Superior temporal gyrus (tissue), 1 donor: ENCODE data around the gene COTL1.

Source experiments
- DNase-seq: peaks from one replicate; pipeline ENCODE4 v3.0.0-alpha.2; 2016; ENCODE audit errors: extremely low spot score

Gene COTL1

DNA sequence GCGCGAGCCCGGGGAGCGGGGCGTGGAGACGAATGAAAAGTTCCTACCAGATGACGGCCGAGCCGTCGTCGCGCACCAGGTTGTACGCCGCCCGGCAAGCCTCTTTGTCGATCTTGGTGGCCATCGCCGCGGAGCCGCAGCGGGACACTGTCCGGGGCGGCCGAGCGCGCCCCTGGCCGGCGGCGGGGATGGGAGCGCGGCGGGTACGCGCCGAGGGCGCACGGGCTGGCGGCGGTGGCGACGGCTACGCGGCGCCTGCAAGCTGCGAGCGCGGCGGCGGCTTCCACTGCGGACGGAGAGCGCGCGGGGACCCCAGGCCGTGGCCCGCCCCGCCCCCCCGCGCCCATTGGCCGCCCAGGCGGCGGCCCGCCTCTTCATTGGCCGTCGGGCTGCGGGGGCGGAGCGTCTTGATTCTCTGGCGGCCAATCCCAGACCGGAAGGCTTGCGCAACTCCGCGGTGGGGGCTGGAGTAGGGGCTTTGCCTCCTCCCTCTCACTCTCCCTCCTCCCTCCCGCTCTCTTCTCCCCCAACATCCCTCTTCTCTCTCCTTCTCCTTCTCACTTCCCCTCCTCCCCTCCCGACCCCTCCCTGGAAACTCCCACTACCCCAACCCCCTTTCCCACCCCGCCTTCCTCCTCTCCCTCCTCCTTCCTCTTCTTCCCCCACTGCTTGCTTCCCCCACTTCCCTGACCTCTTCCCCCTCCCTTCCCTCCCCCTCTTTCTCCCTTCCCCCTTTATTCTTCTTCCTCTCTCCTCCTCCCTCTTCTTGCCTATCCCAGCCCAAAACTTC is at the start of gene COTL1:
Gene COTL1 (minus strand): TSS at position 288 of the 790 bp plus-strand sequence. CDS start 164 bp downstream, at position 124.
- DNase-seq: peak; percentile 95

- DNase-seq: no peak
Measured at GRCh38 chr16:84665843-84666242, 48.0 kb upstream of the COTL1 start.

DNA sequence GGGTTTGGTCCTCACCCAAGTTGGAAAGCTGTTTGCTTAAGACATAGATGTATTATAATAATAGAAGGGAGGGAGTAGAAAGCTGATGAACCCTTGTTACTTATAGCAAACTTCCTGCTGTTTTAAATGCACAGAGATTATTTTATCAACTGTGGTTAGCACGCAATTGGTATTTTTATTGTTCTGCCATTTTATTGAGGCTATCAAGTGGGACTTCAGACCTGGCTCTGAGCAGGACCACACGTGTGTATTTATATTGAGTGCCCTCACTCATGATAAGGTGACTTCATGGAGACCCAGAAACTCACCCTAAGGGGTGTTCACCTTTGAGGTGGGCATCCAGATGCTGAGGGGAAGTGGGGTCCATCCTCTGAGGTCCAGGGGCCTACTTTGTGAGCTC is 47.5 kb upstream of the COTL1 start:
- no peak for DNase-seq

DNA sequence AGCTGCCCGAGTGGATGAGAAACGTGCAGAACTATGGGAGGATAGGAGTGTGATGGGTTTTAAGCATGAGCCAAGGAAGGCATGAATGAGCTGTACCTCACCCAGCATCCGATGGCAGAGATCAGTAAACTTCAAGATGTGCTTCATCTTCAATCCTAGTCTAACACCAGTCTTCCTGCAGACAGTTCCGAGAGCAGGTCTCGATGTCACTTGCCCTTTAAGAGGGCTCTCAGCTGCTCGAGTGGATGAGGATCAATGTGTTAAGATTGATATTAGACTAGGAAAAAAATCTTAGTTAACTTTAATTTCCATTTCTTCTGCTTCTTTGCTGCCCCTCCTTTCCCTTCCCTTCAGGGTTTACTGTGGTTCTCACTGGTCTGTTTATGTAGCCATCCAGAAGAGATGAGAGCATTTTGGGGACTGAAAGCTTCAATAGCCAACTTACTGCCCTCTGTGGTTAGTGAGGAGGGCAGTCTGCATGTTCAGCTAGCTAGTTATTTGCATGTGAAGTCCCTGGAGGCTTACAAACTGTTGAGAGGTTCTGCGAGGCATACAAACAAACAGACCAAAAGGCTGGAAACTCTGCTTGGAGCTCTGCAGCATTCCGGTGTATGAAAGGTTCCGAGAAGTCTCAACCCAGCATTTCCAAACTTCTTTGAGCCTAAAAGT is 45.7 kb upstream of the COTL1 start:
- DNase-seq: no peak

DNA sequence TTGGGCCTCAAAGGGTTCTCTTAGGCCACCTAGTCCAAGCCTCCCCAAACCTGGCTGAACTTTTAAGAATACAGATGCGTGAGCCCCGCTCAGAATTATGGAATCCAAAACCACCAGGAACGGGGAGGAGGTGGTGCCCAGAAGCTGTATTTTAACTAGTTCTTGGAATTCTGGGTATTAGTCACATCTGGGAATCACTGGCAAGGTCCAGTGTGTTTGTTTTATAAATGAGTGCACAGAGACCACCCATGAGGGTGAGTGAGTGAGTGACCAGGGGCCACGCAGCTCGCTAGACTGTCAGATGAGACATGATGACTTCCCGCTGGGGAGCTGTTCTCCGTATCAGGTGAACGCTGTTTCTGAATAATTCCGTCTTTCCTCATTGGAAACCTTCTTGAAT is 44.6 kb upstream of the COTL1 start:
- DNase-seq: no peak

GRCh38 chr16:84661418-84662060 is 43.7 kb upstream of the COTL1 start:
- no peak for DNase-seq

DNA sequence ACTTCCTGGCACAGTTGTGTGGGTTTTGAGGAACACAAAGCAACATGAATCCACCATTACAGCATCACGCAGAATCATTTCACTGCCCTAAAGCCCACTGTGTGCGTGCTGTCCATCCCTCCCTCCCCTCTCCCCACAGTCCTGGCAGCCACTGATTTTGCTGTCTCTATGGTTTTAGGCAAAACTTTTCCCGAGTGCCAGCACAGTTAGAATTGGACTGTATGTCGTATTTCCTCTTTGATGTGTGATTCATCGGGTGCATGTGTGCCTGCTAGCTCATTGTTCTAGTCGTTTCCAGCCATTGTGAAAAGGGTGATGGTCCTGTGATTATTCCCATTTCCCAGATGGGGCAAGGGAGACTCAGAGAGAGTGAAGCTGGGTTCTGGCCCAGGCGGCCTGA is 43.1 kb upstream of the COTL1 start:
- no peak for DNase-seq

DNA sequence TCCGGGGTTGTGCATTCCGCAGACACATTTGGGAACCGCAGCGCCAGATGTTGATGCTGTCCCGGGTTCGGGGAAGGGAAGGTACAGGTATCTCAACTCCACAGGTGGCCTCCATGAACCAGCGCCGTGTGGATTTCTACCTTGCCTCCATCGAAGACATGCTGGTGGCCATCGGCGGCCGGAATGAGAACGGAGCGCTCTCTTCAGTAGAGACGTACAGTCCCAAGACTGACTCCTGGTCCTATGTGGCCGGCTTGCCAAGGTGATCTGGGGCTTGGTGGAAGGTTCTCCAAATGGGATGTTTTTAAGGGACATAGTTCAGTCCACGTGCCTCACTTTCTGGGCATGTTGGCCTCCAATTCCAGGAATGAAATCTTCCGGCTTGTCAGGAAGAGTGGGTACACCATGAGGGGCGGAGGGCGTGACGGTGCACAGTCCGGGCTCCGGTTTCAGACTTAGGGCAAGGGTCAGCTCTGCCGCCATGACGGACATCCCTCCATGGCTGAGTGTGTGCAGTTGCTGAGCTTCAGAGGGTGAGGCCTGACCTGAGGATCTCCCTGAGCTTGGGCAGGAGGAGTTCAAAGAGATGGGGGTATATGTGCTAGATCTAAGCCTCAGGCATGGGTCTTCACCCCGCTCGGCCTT is 41.9 kb upstream of the COTL1 start:
- no peak for DNase-seq

DNA sequence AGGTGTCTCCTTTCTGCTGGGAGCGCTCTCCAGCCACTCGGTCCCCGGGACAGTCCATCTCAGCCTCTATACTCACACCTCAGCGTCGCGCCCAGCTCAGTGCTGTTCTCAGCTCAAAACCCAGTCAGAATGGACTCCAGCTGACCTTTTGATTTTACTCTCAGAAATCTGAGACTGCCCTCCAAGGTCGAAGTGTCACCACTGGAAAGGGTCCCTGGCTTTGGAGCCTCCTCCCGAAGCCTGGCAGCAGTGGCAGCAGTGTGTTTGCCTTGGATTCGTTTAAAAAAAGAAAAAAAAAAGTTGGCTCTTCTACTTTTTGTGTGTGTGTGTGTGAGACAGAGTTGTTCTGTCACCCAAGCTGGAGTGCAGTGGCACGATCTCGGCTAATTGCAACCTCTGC is 40.8 kb upstream of the COTL1 start:
- no peak for DNase-seq

DNA sequence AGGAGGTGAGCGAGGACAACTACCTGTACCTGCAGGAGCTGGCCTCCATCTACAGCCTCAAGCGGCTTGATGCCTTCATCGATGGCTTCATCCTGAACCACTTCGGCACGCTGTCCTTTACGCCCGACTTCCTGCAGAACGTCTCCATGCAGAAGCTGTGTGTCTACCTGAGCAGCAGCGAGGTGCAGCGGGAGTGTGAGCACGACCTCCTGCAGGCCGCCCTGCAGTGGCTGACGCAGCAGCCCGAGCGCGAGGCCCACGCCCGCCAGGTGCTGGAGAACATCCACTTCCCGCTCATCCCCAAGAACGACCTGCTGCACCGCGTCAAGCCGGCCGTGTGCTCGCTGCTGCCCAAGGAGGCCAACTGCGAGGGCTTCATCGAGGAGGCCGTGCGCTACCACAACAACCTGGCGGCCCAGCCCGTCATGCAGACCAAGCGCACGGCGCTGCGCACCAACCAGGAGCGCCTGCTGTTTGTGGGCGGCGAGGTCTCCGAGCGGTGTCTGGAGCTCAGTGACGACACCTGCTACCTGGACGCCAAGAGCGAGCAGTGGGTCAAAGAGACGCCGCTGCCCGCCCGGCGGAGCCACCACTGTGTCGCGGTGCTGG is 39.5 kb upstream of the COTL1 start:
- DNase-seq: no peak

- DNase-seq: no peak
Measured at GRCh38 chr16:84656649-84657048, 38.8 kb upstream of the COTL1 start.

DNA sequence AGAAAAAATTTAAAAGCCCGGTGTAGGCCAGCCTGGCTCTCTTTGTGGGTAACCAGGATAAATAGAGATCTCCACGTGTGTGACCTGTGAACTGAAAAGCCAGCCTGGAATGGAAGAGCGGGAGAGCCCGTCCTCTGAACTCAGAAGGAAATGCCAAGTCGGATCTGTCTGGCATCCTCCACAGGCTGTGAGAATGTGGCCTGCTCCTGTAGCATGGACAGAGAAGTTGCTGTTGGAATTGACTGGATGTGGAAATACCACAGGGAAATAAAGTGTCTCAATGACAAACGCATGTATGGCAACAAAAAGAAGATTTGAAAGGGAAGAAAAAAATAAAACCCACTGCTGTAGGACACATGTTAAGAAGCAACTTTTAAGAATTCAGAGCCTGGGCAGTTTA is 37.1 kb upstream of the COTL1 start:
- DNase-seq: no peak

DNA sequence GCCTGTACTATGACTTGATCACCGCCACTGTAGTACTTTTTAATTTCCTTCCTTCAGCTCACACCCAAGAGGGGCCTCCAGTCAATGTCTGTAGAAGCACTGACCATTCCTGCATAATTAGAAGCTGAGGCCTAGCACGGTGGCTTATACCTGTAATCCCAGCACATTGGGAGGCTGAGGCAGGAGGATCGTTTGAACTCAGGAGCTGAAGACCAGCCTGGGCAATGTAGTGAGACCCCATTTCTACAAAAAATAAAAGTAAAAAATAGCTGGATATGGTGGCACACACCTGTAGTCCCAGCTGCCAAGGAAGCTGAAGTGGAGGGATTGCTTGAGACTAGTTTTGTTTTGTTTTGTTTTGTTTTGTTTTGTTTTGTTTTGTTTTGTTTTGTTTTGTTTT is 36.4 kb upstream of the COTL1 start:
- DNase-seq: no peak

GRCh38 chr16:84652566-84652965 is 34.7 kb upstream of the COTL1 start:
- DNase-seq: no peak

DNA sequence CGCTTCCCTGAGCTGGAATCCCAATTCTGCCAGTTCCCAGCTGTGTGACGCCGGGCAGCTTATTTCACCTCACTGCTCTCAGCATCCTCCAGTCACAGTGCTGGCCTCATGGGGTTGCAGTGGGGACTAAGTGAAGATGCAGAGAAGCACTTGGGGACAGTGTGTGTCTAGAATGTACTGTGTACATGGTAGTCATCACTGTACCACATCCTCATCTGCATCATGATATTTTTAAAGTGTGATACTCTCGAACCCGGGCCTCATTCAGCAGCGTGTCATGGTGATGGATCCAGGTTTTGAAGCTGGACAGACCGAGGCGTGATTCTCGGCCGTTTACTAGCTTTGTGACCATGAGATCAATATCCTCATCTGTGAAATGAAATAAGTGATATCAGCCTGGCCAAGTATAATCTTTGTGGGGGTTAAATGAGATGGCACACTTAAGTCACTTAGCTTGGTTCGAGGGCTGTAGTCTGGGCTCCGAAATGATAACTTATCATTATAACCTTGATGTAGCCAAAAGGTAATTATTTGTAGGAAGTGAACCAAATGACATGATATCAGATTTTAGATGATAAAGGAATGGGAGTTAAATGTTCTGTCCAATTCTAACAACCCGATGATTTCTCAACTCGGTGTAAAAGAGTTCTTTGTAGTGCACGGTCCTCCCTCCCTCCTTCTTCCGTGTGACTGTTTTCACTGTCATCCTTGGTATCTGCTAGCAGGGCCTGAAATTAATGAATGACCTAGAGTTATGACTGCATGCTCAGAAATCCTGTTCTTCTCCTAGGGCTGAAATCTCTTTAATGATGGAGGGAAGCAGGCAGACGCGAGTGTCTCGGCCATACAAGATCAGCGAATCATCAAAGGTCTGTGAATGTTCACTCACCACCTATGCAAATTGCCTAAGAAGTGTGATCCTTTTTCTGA is 32.4 kb upstream of the COTL1 start:
- no peak for DNase-seq

- DNase-seq: no peak
Measured at GRCh38 chr16:84649511-84649861, 31.6 kb upstream of the COTL1 start.

GRCh38 chr16:84648595-84649510 is 31.0 kb upstream of the COTL1 start:
- DNase-seq: no peak

DNA sequence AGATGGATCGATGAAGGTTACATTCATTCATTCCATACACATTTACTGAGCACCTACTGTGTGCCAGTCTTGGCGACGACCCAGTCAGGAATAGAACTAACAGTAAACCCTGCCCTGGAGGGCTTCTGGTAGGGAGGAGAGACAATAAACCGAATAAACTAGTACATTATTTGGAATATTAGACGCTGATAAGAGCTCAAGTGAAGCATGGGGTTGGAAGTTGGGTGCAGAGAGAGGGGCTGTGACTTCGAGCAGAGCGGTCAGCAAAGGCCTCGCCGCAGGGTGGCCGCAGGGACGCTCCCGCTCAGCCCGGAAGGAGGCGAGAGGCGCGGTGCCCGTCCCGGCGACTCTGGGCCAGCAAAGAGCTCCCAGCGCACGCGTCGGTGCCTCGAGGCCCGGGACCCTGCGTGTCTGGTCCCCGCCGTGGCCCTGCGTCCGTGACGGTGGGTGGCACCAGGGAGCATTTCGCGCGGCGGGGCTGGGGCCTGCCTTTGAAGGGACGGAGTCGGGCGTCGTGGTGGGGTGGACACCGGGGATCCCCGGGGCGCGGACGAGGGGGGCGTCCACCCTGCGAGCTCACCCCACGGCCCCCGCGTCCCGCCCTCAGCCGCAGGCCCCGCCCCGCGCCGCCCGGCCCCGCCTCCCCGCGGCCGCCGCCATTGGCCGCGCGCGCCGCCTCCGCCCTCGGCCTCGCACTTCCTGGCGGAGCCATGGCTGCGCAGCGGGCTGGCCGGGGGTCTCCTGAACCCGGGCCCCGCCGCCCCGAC is 30.1 kb upstream of the COTL1 start, which contains the start of gene KLHL36:
Gene KLHL36 (plus strand): TSS at position 684 of the 767 bp plus-strand sequence. CDS start 2,357 bp downstream, outside the sequence.
- DNase-seq: peak; percentile 42

GRCh38 chr16:84643674-84644073 is 25.8 kb upstream of the COTL1 start:
- DNase-seq: no peak
